ENCODE measurements around the gene MBOAT1. TPM values are rescaled to one million over a fixed set of nuclear protein-coding genes. Genes with fewer than 3 reads are reported as not detected.
"Not testable (repeated sequence)": the region's sequence is repeated elsewhere in the genome, so short reads cannot be mapped to it uniquely, and the experiment has no call there.

Gene MBOAT1
- polyA plus RNA-seq, 1 donor: 29.7 TPM

GRCh38 chr6:20202699-20203302 lies 9.5 kb downstream of the MBOAT1 start:
- DNase-seq: no peak

- DNase-seq: no peak
Measured at GRCh38 chr6:20202324-20202658, 10.0 kb downstream of the MBOAT1 start.

- DNase-seq: peak; percentile 49
Measured at GRCh38 chr6:20200761-20201630, 11.3 kb downstream of the MBOAT1 start.

GRCh38 chr6:20198775-20199174 lies 13.5 kb downstream of the MBOAT1 start:
- DNase-seq: peak; percentile 57

GRCh38 chr6:20198156-20198774 lies 14.0 kb downstream of the MBOAT1 start:
- no peak for DNase-seq

GRCh38 chr6:20197251-20197650 lies 15.0 kb downstream of the MBOAT1 start:
- DNase-seq: no peak

- DNase-seq: no peak
Measured at GRCh38 chr6:20192625-20193024, 19.6 kb downstream of the MBOAT1 start.

- no peak for DNase-seq
Measured at GRCh38 chr6:20191992-20192391, 20.3 kb downstream of the MBOAT1 start.

- DNase-seq: no peak
Measured at GRCh38 chr6:20188630-20189075, 23.6 kb downstream of the MBOAT1 start.

GRCh38 chr6:20186981-20187380 lies 25.3 kb downstream of the MBOAT1 start:
- DNase-seq: no peak

GRCh38 chr6:20183706-20184105 lies 28.6 kb downstream of the MBOAT1 start:
- no peak for DNase-seq

GRCh38 chr6:20182926-20183521 lies 29.2 kb downstream of the MBOAT1 start:
- no peak for DNase-seq

- no peak for DNase-seq
Measured at GRCh38 chr6:20182069-20182468, 30.2 kb downstream of the MBOAT1 start.

- DNase-seq: no peak
Measured at GRCh38 chr6:20180935-20181334, 31.3 kb downstream of the MBOAT1 start.

GRCh38 chr6:20179287-20180045 lies 32.8 kb downstream of the MBOAT1 start:
- DNase-seq: not testable (repeated sequence)

GRCh38 chr6:20178327-20178726 lies 33.9 kb downstream of the MBOAT1 start:
- DNase-seq: no peak

- no peak for DNase-seq
Measured at GRCh38 chr6:20175810-20176410, 36.4 kb downstream of the MBOAT1 start.

- DNase-seq: no peak
Measured at GRCh38 chr6:20173833-20174792, 38.2 kb downstream of the MBOAT1 start.

- no peak for DNase-seq
Measured at GRCh38 chr6:20172842-20173456, 39.3 kb downstream of the MBOAT1 start.

Measured in left kidney (tissue), 2 donors.